GM18517 (cell line): Measurements from ENCODE around the gene UBASH3A.
"Not testable (repeated sequence)": the region's sequence is repeated elsewhere in the genome, so short reads cannot be mapped to it uniquely, and the experiment has no call there.

Source experiments
- ATAC-seq: cut with Tn5 transposase; IDR thresholded peaks from one replicate; pipeline ENCODE4 v1.9.1; 2021; ENCODE audit warnings: mild to moderate bottlenecking, moderate library complexity; ENCODE audit not compliant: unreplicated experiment

UBASH3A gene

DNA sequence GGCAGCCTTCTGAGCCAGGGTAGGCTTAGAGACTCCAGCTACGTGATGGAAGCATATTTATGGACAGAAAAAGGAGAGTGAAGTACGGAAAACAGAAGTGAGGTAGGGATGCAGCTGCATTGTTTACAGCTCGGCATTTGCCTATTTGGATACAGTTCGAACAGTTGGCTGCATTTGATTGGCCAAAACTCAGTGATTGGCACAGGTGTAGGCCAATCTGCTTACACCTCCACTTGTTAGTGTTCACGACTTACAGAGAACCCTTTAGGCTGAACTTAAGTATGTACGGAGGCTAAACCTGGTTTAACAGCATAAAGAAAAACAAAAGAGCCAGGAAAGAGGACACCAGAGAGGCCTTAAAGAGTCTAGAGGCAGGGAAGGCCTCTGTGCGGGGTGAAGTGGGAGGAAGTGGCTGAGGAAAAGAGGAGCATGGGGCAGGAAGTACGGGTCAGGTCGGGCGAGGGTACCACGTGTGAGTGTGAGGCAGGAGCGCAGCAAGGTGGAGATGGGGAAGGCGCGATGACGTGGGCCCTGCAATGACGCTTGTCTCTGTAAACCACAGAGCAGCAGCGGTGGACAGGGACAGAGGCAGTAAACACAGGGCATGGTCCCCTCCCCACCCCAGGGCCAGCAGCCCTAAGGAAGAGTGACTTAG lies 60.3 kb downstream of the UBASH3A start:
- no peak for ATAC-seq

DNA sequence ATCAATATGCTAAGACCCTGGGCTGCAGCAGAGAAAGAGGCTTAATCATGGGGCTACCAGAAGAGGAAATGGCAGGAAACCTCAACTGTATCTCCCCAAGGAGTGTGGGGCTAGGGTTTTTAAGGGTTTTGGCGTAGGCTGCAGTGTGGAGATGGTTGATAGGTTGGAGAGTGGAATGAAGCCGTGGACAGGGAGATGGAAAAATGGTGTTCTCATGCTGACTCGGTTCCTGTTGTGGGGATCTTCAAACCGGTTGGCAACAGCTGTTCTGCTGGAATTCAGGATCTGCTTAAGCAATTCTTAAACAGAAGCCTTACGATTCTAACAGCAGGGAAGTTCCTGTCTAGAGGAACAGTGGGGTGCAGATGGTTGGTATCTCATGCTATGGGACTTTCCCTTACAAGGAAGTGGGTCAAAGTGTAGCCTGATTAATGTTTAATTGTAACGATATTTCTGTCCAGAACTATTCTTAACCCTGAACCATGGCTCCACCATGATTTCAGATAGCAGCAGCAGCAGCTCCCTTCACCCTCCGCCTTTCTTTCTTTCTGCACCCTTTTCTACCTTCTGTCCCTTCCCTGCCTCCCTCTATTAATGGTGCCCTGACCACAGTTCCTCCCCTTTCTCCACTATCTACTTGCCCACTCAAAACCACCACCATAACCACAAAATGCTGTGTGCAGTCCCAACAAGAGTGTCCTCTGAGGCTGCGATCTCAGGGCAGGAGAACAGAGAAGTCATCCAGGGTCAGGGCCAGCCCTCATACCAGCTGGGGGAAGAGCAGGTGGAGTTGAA lies 61.5 kb downstream of the UBASH3A start:
- ATAC-seq = peak; percentile 33

DNA sequence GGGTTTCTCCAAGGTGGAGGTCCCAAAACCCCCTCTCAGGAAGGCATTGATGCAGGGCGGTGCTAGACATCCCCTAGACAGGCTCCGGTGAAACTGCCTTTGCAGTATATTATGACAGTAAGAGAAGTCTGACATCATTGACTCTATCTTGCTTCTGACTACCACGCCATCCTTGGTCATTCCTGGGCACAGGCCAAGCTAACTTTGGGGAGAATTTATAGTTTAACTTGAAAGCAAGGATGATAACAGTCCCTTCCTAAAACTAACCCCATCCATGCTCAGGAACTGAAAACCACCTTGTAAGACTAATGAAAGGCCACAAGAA lies 62.1 kb downstream of the UBASH3A start:
- no peak for ATAC-seq

DNA sequence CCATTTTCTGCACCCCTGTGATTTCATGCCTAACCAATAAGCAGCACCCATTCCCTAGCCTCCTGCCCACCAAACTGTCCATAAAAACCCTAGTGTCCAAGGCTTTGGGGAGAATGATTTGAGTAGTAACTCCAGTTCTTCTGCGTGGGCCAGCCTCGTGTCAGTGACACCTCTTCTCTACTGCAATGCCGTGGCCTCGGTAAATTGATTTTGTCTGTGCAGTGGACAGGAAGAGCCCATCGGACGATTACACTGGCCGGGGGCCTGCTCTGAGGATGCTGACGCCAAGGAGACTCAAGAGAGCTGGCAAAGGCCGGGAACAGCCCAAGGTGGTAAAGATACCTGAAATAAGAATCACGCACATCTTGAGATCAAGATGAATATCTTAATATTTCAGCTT lies 63.0 kb downstream of the UBASH3A start:
- no peak for ATAC-seq

DNA sequence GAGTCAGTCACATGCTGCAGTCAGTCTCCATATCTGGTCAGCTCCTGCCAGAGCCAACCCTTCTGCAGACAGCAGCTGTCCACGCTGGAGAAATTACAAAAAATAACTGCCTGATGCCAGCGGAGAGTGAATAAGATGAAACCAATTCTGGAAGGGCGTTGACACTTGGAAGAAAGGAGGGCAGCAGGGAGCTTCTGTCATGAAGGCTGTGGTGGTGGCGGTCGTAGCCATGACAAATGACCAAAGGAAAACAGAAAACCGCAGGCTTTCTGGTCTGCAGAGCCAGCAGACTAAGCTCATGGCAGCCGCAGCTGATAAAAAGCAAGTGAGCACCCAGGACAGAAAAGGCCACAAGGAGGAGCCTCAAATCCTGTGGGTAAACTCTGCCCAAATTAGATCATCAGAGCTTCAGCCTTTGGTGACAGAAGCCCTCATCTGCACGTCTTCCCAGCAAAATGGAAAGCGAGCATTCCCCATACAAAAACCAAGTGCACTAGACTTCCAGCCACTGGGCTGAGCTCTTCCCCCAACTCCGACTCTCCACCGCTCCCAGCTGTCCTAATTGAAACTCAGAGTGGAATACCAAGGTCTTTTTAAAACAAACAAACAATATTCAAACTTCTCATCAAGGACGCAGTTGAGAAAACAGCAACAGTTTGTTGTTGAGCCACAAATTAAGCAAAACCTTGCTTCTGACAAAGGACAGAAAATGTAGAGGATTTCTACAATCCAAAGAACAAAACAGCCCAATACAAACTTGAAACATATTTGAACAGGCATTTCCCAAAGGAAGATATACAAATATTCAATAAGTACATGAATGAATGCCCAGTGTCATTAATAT lies 63.7 kb downstream of the UBASH3A start:
- ATAC-seq = no peak

DNA sequence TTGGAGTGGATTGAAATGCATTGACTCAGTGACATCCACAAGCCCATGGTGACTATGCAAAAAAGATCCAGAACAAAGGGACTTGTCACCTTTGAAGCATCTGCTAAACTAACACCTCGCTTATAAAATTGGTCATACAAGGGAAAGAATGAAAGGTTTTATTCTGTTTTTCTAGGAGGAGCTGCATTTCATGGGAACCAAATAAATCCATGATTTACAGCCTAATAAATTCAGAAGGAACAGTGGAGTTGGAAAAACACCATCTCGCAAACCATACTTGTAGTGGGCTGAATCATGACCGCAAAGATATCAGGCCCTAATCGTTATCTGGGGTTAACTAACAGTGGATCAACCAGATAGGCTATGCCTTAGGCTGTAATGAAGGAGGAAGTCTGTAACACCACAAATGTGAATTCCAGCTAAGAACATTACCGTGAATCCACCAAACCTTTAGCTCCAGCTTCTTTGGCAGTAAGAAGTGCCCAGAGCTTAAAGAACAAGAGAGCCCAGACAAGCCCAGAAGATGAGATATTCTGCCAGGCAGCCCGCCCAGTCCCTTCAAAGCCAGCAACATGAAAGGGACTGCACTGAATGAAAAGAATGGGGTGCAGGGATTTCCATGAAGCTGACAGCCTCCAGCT lies 64.9 kb downstream of the UBASH3A start:
- ATAC-seq = no peak

DNA sequence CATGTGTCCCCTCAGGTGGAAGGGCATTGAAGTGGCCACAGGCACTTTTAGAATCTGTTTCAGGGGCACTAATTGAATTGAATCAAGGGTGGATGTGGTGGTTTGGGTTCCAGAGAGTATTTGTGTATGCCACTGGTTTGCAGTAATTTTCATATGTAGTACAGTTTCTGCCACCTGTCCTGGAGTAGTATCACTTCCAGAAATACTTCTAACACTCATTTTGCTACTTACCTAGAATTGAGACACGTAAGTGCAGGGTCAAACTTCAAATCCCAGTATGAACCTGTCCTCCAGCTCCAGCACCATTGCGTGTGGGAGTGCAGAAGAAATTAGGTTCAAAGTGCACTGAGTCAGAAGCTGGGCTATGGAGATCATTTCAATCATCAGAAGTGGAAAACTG lies 65.6 kb downstream of the UBASH3A start:
- no peak for ATAC-seq

DNA sequence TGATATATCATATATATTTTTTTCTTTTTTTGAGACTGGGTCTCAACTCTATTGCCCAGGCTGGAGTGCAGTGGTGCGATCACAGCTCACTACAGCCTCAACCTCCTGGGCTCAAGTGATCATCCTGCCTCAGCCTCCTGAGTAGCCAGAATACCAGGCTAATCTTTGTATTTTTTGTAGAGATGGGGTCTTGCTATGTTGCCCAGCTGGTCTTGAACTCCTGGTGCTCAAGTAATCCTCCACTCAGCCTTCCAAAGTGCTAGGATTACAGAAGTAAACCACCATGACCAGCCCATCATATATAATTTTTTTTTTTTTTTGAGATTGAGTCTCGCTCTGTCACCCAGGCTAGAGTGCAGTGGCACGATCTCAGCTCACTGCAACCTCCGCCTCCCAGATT lies 66.0 kb downstream of the UBASH3A start:
- ATAC-seq = not testable (repeated sequence)

DNA sequence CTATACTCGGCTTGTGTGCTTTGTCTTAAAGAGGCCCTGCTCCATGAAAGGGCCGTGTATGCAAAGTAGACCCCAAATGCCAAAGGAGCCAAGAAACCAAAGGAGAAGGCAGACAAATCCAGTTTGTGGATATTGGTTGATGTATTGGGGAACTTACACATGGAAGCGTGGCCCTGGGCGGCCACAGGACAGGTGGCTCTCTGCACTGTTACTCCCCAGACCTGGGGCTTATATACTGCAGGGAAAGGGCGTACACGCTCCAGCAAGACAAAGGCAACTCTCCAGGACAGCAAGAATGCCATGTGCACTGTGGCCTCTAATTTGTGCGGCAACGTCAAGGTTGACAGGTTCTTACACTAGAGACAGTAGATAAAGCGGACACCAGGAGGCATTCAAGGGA lies 67.5 kb downstream of the UBASH3A start:
- no peak for ATAC-seq

DNA sequence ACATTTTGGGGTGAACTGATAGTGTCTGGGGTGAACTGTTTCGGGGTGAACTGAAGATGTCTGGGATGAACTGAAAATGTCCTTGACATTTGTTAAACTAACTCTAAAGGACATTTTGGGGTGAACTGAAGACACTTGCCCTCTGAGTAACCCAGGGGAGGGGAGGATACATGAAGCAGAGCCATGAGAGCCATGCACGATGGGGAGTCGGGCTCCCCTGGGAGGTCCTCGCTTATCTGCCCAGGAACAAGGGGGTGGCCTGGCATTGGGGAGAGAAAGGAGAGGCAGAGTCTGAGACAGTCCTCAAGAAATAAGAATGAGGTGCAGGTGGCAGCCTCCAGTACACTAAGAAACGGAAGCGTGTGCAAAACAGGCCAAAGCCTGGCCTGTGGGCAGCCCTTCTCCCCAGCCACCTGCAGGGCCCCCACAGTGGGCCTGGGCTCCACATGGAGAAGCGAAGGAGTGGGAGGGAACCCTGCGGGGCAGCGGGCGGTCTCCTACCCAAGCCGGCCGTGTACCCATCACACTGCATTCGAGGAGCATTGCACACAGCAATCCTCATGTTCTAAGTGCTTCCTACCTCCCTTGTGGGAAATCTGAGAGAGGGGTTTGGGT lies 68.1 kb downstream of the UBASH3A start:
- no peak for ATAC-seq

DNA sequence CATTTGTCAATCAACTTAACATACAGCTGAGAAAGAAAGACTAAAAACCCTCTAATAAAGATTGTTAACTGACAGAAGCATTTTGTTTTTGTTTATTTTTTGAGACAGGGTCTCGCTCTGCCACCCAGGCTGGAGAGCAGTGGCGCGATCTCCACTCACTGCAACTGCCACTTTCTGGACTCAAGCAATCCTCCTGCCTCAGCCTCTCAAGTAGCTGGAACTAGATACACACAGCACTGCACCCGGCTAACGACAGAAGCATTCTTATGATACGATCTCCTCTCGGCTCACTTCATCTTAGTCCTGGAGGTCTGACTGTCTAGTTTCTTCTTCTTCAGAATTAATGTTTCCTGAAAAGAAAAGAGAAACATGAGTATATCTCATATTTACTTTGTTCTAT lies 68.8 kb downstream of the UBASH3A start:
- no peak for ATAC-seq

DNA sequence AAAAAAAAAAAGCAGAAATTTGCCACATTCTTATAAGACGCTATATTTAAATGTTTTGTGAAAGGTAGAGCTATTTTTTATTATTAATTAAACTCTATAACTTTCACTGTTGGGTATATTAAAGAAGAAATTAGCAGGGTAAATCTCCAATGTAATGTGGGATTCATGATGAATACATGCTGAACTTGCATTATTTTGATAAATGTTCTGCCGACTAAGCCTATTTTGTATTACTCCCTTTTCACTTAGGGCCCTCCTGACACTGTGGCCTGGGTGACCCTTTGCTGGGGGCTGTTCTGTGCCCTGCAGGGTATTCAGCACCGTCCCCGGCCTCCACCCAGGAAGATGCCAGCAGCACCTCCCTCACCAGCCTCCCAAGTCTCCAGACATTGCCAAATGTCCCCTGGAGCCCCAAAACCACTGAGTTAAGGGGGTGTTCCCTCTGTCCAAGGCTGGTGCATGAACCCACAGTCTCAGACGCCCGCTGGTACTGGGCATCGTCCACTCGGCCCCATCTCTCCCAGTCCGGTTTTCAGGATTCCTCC lies 69.9 kb downstream of the UBASH3A start:
- ATAC-seq = no peak

DNA sequence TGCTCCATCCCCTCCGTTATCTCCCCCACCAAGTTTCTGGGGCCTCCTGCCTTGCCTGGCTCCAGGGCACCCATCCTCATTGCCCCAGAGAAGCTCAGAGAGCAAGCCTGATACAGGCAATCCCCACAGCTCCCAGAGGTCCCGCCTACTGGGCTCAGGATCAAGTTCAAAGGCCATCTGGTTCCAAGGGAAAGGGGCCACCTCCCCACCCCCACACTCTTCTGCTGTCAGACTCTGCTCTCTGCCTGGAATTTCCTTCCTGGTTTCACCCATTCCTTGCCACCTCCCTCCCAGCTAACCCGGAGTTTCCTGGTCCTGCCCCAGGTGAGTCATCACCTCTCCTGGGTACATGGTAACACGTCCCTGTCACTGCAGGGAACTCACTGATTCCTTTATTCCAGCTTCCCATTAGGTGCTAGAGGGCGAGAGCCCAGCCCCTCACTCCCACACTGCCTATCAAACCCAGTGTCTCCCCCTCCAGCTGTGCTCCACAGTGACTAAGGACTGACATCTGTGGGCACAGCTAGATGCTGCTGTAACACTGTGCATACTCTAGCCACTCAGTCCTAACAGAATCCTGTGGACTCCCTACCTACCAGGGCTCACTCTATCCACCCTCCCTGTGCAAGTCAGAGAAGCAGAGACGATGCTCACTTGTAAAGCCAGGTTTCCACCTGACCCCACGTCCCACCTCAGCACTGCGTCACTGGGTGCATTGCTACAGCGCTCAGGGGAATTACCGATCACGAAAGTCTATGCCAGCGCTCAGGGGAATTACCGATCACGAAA lies 70.5 kb downstream of the UBASH3A start:
- peak; percentile 60 for ATAC-seq

DNA sequence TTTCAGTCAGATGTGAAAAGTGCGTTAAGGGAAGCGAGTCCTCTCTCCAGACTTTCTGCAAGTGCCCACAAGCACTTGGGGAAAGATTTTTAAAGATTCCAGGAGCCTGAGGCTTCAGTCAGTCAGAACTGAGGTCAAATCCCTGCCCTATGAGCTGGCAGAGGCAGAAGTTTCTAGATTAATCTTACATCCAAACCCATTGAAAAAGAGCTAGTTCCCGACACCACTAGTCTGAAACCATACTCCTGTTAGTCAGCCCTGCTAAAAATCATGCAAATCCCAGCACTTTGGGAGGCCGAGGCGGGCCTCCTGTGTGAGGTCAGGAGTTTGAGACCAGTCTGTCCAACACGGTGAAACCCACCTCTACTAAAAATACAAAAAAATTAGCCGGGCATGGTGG lies 71.3 kb downstream of the UBASH3A start:
- no peak for ATAC-seq

DNA sequence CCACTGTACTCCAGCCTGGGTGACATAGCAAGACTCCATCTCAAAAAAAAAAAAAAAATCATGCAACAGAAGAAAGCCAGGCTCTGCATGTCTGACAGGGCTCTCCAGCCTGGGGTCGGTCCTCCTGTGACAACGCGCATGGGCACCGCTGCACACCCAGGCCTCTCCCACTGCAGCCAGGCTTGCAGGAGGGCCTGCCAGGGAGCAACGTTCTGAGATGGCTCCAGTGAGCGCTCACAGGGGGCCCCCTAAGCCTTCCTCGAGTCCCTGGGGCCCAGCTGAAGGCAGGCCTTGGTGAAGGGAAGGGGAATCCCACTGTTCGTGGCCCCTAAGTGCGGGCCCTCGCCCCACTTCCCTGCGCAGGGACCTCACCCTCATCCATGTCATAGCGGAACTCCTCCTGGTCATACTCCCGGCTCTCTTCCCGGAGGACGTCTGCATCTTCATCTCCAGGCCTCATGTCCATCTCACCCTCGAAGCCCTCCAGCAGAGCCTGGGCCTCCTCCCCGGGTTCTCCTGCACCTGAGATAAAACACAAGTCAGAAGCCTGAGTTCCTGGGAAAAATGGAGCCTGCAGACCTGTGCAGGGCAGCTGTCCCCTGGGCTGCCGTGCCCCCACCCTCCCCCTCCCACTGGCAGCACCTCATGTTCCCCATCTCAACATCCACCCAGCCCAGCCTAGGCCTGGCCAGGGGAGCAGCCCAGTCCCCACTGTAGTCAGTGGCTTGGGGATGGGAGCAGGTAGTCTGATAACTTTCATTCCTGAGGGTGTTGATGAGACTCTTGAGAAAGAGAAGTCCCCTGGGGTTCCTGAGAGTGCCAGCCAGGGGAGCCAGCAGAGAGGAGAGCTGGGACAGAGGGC lies 72.1 kb downstream of the UBASH3A start:
- ATAC-seq = no peak

DNA sequence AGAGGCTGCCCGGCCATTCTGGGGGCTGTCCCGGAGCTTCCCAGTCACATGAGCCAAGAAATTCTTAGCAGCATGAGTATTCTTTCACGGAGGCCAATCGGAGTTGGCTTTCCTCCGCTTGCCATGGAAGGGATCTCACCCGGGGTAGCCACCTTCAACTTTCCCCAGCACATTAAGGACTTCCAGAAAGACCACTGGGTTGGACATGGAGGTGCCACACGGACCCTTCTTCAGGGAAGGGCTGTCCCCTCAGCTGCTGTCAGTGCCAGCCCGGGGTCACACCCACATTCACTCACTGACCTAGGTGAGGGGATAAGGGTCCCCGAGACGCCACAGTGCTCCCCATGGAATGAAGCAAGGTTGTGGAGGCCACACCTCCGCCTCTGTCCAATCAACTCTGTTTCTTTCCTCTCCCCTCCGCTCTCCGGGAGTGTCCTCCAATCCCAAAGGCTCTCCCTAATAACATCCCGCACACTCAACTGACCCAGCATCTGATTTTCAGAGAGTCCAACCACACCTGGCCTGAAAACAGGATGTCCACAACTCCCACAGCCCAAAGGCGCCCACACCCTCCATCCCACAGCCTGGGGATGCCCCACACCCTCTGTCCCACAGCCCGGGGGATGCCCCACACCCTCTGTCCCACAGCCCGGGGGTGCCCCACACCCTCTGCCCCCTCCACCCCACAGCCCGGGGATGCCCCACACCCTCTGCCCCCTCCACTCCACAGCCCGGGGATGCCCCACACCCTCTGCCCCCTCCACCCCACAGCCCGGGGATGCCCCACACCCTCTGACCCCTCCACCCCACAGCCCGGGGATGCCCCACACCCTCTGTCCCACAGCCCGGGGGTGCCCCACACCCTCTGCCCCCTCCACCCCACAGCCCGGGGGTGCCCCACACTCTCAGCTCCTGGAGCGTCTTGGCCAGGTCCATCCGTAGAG lies 73.0 kb downstream of the UBASH3A start:
- ATAC-seq = no peak

DNA sequence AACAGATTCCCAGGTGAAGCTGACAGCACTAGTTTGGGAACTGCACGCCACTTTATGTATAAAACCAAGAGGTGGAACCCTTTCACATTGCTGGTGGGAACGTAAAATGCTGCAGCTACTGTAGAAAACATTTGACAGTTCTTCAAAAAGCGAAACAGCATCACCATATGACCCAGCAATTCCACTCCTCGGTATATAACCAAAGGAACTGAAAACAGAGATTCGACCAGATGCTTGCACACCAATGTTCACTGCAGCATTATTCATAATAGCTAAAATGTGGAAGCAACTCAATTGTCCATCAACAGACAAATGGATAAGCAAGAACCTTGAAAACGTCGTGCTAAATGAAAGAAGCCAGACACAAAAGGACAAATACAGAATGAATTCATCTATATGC lies 74.8 kb downstream of the UBASH3A start:
- no peak for ATAC-seq

DNA sequence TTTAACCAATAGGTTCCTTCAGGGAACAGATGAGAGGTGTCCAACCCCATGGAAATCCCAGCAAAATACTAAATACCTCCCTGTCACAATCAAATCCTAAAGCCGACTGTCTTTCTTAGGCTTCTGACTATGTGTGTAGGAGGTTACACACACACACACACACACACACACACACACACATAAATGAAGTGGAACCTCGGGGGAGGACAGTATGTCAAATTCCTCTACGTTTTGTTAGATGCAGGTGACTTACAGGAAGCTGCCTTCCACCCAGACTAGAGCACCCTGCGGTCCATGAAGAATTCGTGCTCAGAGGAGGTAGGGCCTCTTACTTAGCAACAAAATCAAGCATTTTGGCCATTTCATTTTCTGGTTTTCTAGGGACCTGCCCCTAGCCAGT lies 75.9 kb downstream of the UBASH3A start:
- ATAC-seq = no peak
